ENCODE results near the gene TAF1A.
A peak's percentile ranks its signal among the peaks of the same experiment; 100 is the strongest.

Gene TAF1A

GRCh38 chr1:222594789-222595188, 5.1 kb upstream of the TAF1A start:
- no peak for DNase-seq

GRCh38 chr1:222592171-222592570, 2.4 kb upstream of the TAF1A start:
- DNase-seq = no peak

- DNase-seq = peak in 1 of 2 experiments; percentile 22
These were observed 1.6 kb downstream of the TAF1A start for GRCh38 chr1:222588135-222588534.

- DNase-seq = no peak
These were observed 2.9 kb downstream of the TAF1A start for GRCh38 chr1:222586842-222587241.

GRCh38 chr1:222583079-222583478, 6.7 kb downstream of the TAF1A start:
- DNase-seq = no peak

- no peak for DNase-seq
These were observed 7.5 kb downstream of the TAF1A start for GRCh38 chr1:222582099-222582774.

- DNase-seq = no peak
These were observed 10.4 kb downstream of the TAF1A start for GRCh38 chr1:222579316-222579715.

- no peak for DNase-seq
These were observed 18.9 kb downstream of the TAF1A start for GRCh38 chr1:222570837-222571236.

- no peak for DNase-seq
These were observed 28.1 kb downstream of the TAF1A start for GRCh38 chr1:222561656-222562055.

GRCh38 chr1:222557574-222557973, 32.2 kb downstream of the TAF1A start:
- no peak for DNase-seq

GRCh38 chr1:222557148-222557547, 32.6 kb downstream of the TAF1A start:
- no peak for DNase-seq

GRCh38 chr1:222555992-222556615, 33.6 kb downstream of the TAF1A start:
- no peak for DNase-seq

GRCh38 chr1:222554177-222554576, 35.6 kb downstream of the TAF1A start:
- no peak for DNase-seq

- no peak for DNase-seq
These were observed 36.9 kb downstream of the TAF1A start for GRCh38 chr1:222552882-222553281.

GRCh38 chr1:222547944-222548671, 41.6 kb downstream of the TAF1A start, which contains the start of gene HHIPL2:
Gene HHIPL2, minus strand, starts transcription at chr1:222548104. Its CDS starts 60 bp downstream, at chr1:222548044.
- DNase-seq = no peak

GRCh38 chr1:222547260-222547614, 42.5 kb downstream of the TAF1A start:
- no peak for DNase-seq

GRCh38 chr1:222546548-222547259, 43.0 kb downstream of the TAF1A start:
- DNase-seq = peak; percentile 66 to 80

GRCh38 chr1:222546091-222546490, 43.6 kb downstream of the TAF1A start:
- no peak for DNase-seq

GRCh38 chr1:222543817-222544216, 45.9 kb downstream of the TAF1A start:
- DNase-seq = no peak

GRCh38 chr1:222540598-222540995, 49.1 kb downstream of the TAF1A start:
- DNase-seq = no peak

- no peak for DNase-seq
These were observed 49.7 kb downstream of the TAF1A start for GRCh38 chr1:222539951-222540597.

GRCh38 chr1:222535455-222535854, 54.3 kb downstream of the TAF1A start:
- DNase-seq = no peak

- no peak for DNase-seq
These were observed 58.9 kb downstream of the TAF1A start for GRCh38 chr1:222530852-222531251.

Measured in NCI-H524 (cell line).